ENCODE measurements around the gene SLC13A1. TPM values are rescaled to one million over a fixed set of nuclear protein-coding genes. Genes with fewer than 3 reads are reported as not detected.
A peak's percentile ranks its signal among the peaks of the same experiment; 100 is the strongest.

SLC13A1 gene
- total and polyA plus RNA-seq, 4 experiments from 2014 or later, result not detected

DNA sequence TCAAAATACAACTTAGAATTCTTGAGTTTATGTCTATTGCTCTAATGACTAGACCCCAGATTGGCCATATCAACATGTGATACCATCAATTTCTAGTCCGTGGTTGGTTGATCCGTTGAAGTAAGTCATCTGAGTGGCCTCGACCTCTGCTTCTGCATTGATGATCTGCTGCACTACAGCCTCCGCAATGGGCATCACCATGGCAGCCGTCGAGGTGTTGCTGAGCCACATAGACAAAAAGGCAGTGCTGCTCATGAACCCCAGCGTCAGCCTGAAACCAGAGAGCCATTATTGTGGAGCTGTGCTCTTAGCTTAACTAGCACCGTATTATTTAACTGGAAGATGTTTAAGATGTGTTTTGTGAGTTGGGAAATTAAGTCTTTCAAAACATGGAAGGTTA lies 30.7 kb downstream of the SLC13A1 start:
- no peak overlapping the region for H3K27ac ChIP-seq (ENCODE audit: low read depth, low read length)
- H3K27me3 ChIP-seq (ENCODE audit: insufficient read depth, low read length), result no peaks in the 10 kb centered on the region
- ChIA-PET POLR2A (ENCODE audit: partially characterized antibody) (no interaction called here), CTCF (ENCODE audit: partially characterized antibody) (no interaction called here)
- no peak overlapping the region for H3K27ac Mint-ChIP-seq
- peaks cover 0 to 2% (median 0%) of the 10 kb centered on the region in 8 donors for H3K9me3 Mint-ChIP-seq
- H3K4me3 ChIP-seq (ENCODE audit: low read length in 2 of 2), result no peak overlapping the region
- no peaks in the 10 kb centered on the region for H3K4me1 Mint-ChIP-seq
- no peaks in the 10 kb centered on the region for H3K4me1 ChIP-seq (ENCODE audit: insufficient read depth, low read length)
- no peaks in the 10 kb centered on the region for H3K27me3 Mint-ChIP-seq
- H3K9me3 ChIP-seq (ENCODE audit: control insufficient read depth in 1 of 2, low read length in 2 of 2), result no peaks in the 10 kb centered on the region
- DNase-seq, result peak in 1 of 5 donors; percentile 25
- intact Hi-C loops (cut with micrococcal nuclease), result no loop called here
- no peak overlapping the region for H3K4me3 Mint-ChIP-seq
- no peaks in the 10 kb centered on the region for H3K36me3 ChIP-seq (ENCODE audit: insufficient read depth, low read length)
- no peaks in the 10 kb centered on the region for H3K36me3 Mint-ChIP-seq

GRCh38 chr7:123157606-123158005 lies 42.2 kb downstream of the SLC13A1 start:
- Mint-ChIP-seq H3K9me3 (peaks cover 0 to 7% (median 0%) of the 10 kb centered on the region in 8 donors), H3K4me1 (peaks cover 0 to 4% (median 0%) of the 10 kb centered on the region in 4 donors), H3K27ac (no peak overlapping the region), H3K36me3 (no peaks in the 10 kb centered on the region), H3K27me3 (no peaks in the 10 kb centered on the region), H3K4me3 (no peak overlapping the region)
- ChIA-PET POLR2A (ENCODE audit: partially characterized antibody) (no interaction called here), CTCF (ENCODE audit: partially characterized antibody) (no interaction called here)
- H3K9me3 ChIP-seq (ENCODE audit: control insufficient read depth in 1 of 2, low read length in 2 of 2), result no peaks in the 10 kb centered on the region
- intact Hi-C loops (cut with micrococcal nuclease), result no loop called here
- no peaks in the 10 kb centered on the region for H3K27me3 ChIP-seq (ENCODE audit: insufficient read depth, low read length)
- no peak overlapping the region for H3K27ac ChIP-seq (ENCODE audit: low read depth, low read length)
- H3K36me3 ChIP-seq (ENCODE audit: insufficient read depth, low read length), result no peaks in the 10 kb centered on the region
- no peak overlapping the region for H3K4me3 ChIP-seq (ENCODE audit: low read length in 2 of 2)
- H3K4me1 ChIP-seq (ENCODE audit: insufficient read depth, low read length), result no peaks in the 10 kb centered on the region
- DNase-seq, result no peak

DNA sequence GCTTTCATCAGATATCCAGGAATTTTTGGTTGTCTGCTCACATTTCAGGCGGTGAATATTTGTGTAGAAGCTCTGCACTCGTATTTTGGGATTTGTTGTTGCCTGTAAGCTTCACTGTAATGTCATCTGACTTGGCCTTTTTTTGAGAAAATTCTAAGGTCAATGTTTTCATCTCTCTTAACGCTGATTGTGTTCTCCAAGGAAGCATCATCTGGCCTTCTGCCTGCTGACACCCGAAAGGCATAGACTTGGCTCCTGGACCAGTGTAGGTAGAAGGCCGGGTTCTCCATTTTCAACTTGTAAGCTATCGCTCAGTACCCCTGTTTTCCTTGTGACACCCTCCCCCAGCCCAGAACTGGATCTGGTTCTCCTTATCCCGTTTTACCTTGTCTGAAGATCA lies 44.2 kb downstream of the SLC13A1 start:
- H3K27ac Mint-ChIP-seq, result no peak overlapping the region
- H3K27ac ChIP-seq (ENCODE audit: low read depth, low read length), result no peak overlapping the region
- H3K36me3 ChIP-seq (ENCODE audit: insufficient read depth, low read length), result no peaks in the 10 kb centered on the region
- no peaks in the 10 kb centered on the region for H3K9me3 ChIP-seq (ENCODE audit: control insufficient read depth in 1 of 2, low read length in 2 of 2)
- no peak for DNase-seq
- no peaks in the 10 kb centered on the region for H3K36me3 Mint-ChIP-seq
- no peaks in the 10 kb centered on the region for H3K27me3 ChIP-seq (ENCODE audit: insufficient read depth, low read length)
- no peaks in the 10 kb centered on the region for H3K4me1 ChIP-seq (ENCODE audit: insufficient read depth, low read length)
- intact Hi-C loops (cut with micrococcal nuclease), result no loop called here
- H3K27me3 Mint-ChIP-seq, result no peaks in the 10 kb centered on the region
- peaks cover 0 to 3% (median 0%) of the 10 kb centered on the region in 8 donors for H3K9me3 Mint-ChIP-seq
- no peak overlapping the region for H3K4me3 Mint-ChIP-seq
- ChIA-PET POLR2A (ENCODE audit: partially characterized antibody) (no interaction called here), CTCF (ENCODE audit: partially characterized antibody) (no interaction called here)
- no peak overlapping the region for H3K4me3 ChIP-seq (ENCODE audit: low read length in 2 of 2)
- H3K4me1 Mint-ChIP-seq, result peaks cover 0 to 4% (median 0%) of the 10 kb centered on the region in 4 donors

GRCh38 chr7:123154231-123154860 lies 45.4 kb downstream of the SLC13A1 start:
- ChIA-PET CTCF (ENCODE audit: partially characterized antibody) (no interaction called here), POLR2A (ENCODE audit: partially characterized antibody) (no interaction called here)
- peaks cover 0 to 8% (median under 1%) of the 10 kb centered on the region in 8 donors for H3K9me3 Mint-ChIP-seq

GRCh38 chr7:123151443-123151842 lies 48.3 kb downstream of the SLC13A1 start:
- H3K27me3 Mint-ChIP-seq, result no peaks in the 10 kb centered on the region

More at GRCh38 chr7:123154231-123154860, 45.4 kb downstream of the SLC13A1 start:
- no peaks in the 10 kb centered on the region for H3K27me3 Mint-ChIP-seq
- no peak overlapping the region for H3K4me3 ChIP-seq (ENCODE audit: low read length in 2 of 2)
- H3K27ac ChIP-seq (ENCODE audit: low read depth, low read length), result no peak overlapping the region
- DNase-seq, result peak in 2 of 5 donors; percentile 1 to 4
- H3K27ac Mint-ChIP-seq, result no peak overlapping the region
- no peaks in the 10 kb centered on the region for H3K4me1 ChIP-seq (ENCODE audit: insufficient read depth, low read length)
- H3K27me3 ChIP-seq (ENCODE audit: insufficient read depth, low read length), result no peaks in the 10 kb centered on the region
- intact Hi-C loops (cut with micrococcal nuclease), result loop anchor here (5.0 kb wide), 1 partner anchor 1062 kb away; no protein-coding TSS in a partner anchor
- no peaks in the 10 kb centered on the region for H3K36me3 ChIP-seq (ENCODE audit: insufficient read depth, low read length)
- no peak overlapping the region for H3K4me3 Mint-ChIP-seq
- H3K9me3 ChIP-seq (ENCODE audit: control insufficient read depth in 1 of 2, low read length in 2 of 2), result no peaks in the 10 kb centered on the region
- H3K36me3 Mint-ChIP-seq, result no peaks in the 10 kb centered on the region
- H3K4me1 Mint-ChIP-seq, result peaks cover 0 to 4% (median 0%) of the 10 kb centered on the region in 4 donors

DNA sequence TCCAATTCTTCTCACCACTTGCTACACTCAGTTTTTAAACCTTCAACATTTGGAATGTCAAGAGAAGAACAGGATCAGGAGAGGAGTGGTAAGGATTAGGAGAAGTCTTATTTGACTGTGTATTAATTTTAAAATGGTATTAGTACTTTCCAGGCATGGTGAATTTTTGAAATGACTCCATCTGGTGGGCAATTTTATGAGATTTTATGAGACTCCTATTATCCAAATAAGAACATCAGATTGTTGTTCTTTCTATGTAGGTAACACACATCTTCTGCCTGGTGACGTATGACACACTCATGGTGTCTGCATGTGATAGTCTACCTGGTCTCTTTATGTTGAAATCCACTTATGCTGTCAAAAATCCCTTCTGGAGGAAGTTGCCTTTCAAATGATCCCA lies 51.0 kb downstream of the SLC13A1 start:
- intact Hi-C loops (cut with micrococcal nuclease), result no loop called here
- POLR2A ChIA-PET (ENCODE audit: partially characterized antibody), result no interaction called here
- no peak overlapping the region for H3K27ac ChIP-seq (ENCODE audit: low read depth, low read length)
- Mint-ChIP-seq H3K4me1 (no peaks in the 10 kb centered on the region), H3K27ac (no peak overlapping the region), H3K27me3 (no peaks in the 10 kb centered on the region), H3K9me3 (peaks cover 0 to 8% (median under 1%) of the 10 kb centered on the region in 8 donors), H3K4me3 (no peak overlapping the region), H3K36me3 (no peaks in the 10 kb centered on the region)
- H3K4me3 ChIP-seq (ENCODE audit: low read length in 2 of 2), result no peak overlapping the region
- no peak for DNase-seq
- no peaks in the 10 kb centered on the region for H3K9me3 ChIP-seq (ENCODE audit: control insufficient read depth in 1 of 2, low read length in 2 of 2)
- no peaks in the 10 kb centered on the region for H3K4me1 ChIP-seq (ENCODE audit: insufficient read depth, low read length)
- no peaks in the 10 kb centered on the region for H3K27me3 ChIP-seq (ENCODE audit: insufficient read depth, low read length)
- CTCF ChIA-PET (ENCODE audit: partially characterized antibody), result no interaction called here
- no peaks in the 10 kb centered on the region for H3K36me3 ChIP-seq (ENCODE audit: insufficient read depth, low read length)

More at GRCh38 chr7:123151443-123151842, 48.3 kb downstream of the SLC13A1 start:
- Histone ChIP-seq H3K9me3 (ENCODE audit: control insufficient read depth in 1 of 2, low read length in 2 of 2) (no peaks in the 10 kb centered on the region), H3K27ac (ENCODE audit: low read depth, low read length) (no peak overlapping the region), H3K4me3 (ENCODE audit: low read length in 2 of 2) (no peak overlapping the region), H3K27me3 (ENCODE audit: insufficient read depth, low read length) (no peaks in the 10 kb centered on the region), H3K36me3 (ENCODE audit: insufficient read depth, low read length) (no peaks in the 10 kb centered on the region), H3K4me1 (ENCODE audit: insufficient read depth, low read length) (no peaks in the 10 kb centered on the region)
- Mint-ChIP-seq H3K36me3 (no peaks in the 10 kb centered on the region), H3K4me1 (peaks cover 0 to 4% (median 0%) of the 10 kb centered on the region in 4 donors), H3K9me3 (peaks cover 0 to 8% (median 1%) of the 10 kb centered on the region in 8 donors), H3K27ac (no peak overlapping the region), H3K4me3 (no peak overlapping the region)
- no peak for DNase-seq
- ChIA-PET POLR2A (ENCODE audit: partially characterized antibody) (no interaction called here), CTCF (ENCODE audit: partially characterized antibody) (no interaction called here)
- intact Hi-C loops (cut with micrococcal nuclease), result loop anchor here (5.0 kb wide), 1 partner anchor 1059 kb away; no protein-coding TSS in a partner anchor

DNA sequence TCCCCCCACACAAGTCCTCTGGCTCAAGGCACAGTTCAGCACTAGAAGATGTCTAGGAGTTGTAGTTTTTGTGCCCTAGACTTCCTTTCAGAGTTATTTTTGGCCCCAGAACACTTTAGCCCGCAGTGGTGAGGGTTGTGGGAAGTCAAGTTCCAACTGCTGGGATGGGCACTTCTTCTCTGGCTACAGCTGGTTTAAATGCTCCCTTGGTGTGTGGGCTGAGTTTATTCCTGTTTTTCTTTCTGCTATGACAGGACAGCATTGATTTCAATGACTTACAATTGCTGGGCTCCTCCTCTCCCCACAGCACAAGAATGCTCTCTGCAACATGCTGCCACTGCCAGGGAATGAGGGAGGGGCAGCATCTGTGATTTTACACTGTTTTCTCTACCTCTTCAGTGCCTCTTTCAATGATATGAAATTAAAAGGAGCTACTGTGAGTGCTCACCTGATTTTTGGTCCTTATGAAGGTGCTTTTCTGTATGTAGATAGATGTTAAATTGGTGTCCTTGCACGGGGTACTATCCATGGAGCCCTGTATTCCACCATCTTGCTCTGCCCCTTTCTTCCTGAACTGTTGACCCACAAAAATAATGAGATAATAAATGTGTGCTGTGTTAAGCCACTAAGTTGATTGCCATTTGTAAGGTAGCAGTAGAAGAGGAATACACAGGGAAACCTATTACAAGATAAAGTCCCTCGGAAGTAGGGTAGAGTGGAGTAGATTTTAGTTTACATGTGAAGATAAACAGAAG lies 56.3 kb downstream of the SLC13A1 start:
- ChIA-PET CTCF (ENCODE audit: partially characterized antibody) (no interaction called here), POLR2A (ENCODE audit: partially characterized antibody) (no interaction called here)
- H3K9me3 Mint-ChIP-seq, result peaks cover 0 to 6% (median 3%) of the 10 kb centered on the region in 8 donors
- Histone ChIP-seq H3K4me1 (ENCODE audit: insufficient read depth, low read length) (no peaks in the 10 kb centered on the region), H3K9me3 (ENCODE audit: control insufficient read depth in 1 of 2, low read length in 2 of 2) (no peaks in the 10 kb centered on the region), H3K27me3 (ENCODE audit: insufficient read depth, low read length) (no peaks in the 10 kb centered on the region), H3K27ac (ENCODE audit: low read depth, low read length) (no peak overlapping the region), H3K4me3 (ENCODE audit: low read length in 2 of 2) (no peak overlapping the region), H3K36me3 (ENCODE audit: insufficient read depth, low read length) (no peaks in the 10 kb centered on the region)
- no peak overlapping the region for H3K4me3 Mint-ChIP-seq
- DNase-seq, result no peak
- H3K36me3 Mint-ChIP-seq, result no peaks in the 10 kb centered on the region
- no peaks in the 10 kb centered on the region for H3K4me1 Mint-ChIP-seq
- intact Hi-C loops (cut with micrococcal nuclease), result no loop called here
- H3K27ac Mint-ChIP-seq, result no peak overlapping the region
- no peaks in the 10 kb centered on the region for H3K27me3 Mint-ChIP-seq

Measured in CD4-positive, alpha-beta memory T cell (primary cell).